HepG2 (cell line): ENCODE measurements around the gene GOT2. TPM values are rescaled to one million over a fixed set of nuclear protein-coding genes. Genes with fewer than 3 reads are reported as not detected.

Source experiments
- ATAC-seq: fragments of 200-7000 bp; cut with Tn5 transposase; 3 replicates; pipeline ENCODE4 v1.9.1; 2020; ENCODE audit warnings: mild to moderate bottlenecking, moderate library complexity
- BruUV-seq: library from RNA; stranded (reverse); fragments of 400-500 nt; replicated peaks from 2 replicates; lab custom pipeline; 2021; lab: Mats Ljungman, UMichigan
- CTCF ChIA-PET: fragments of 300-600 bp; formaldehyde crosslinking; extraction: SDS; loops from one replicate; lab custom pipeline; 2021; ENCODE audit warnings: low total read pairs, inconsistent platforms, low intra/inter-chr PET ratio; lab: Yijun Ruan, JAX
- POLR2A ChIA-PET: fragments of 350-600 bp; sonication (Branson Sonifier 250); formaldehyde crosslinking; loops from one replicate; lab custom pipeline; 2020; ENCODE audit warnings: antibody characterized with exemption, inconsistent platforms; lab: Yijun Ruan, JAX
- DNase-seq: peaks from one replicate; pipeline ENCODE4 v3.0.0-alpha.2; 2015; ENCODE audit warnings: low spot score
- FAIRE-seq: peaks from 3 replicates; lab custom pipeline; 2011; peaks lifted over from hg19 to GRCh38; lab: Jason Lieb, UNC
- H2AFZ ChIP-seq: one replicate; pipeline ENCODE4 v1.6.1; 2011; ENCODE audit warnings: low read length, inconsistent platforms
- H3K27ac ChIP-seq: fragments of 300-600 bp; 3 replicates; pipeline ENCODE4 v1.8.0; 2011; ENCODE audit warnings: mixed run types, mild to moderate bottlenecking, mixed read lengths, low read length, inconsistent platforms; ENCODE audit not compliant: insufficient read depth; ENCODE audit errors: extremely low read length
- H3K27me3 ChIP-seq, 2 experiments: fragments of 200-600 bp in 1 of 2; 2 replicates in 1 of 2; 3 replicates in 1 of 2; pipeline versions ENCODE4 v1.6.0 to v1.8.0; 2011; ENCODE audit warnings: low read length in 2 of 2, mild to moderate bottlenecking in 2 of 2, moderate library complexity in 2 of 2, inconsistent platforms in 1 of 2; ENCODE audit not compliant: insufficient read depth in 2 of 2, control insufficient read depth in 1 of 2
- H3K36me3 ChIP-seq, 2 experiments: fragments of 200-600 bp in 1 of 2; replicated peaks in 1 of 2; 2 replicates in 1 of 2; 3 replicates in 1 of 2; pipeline versions ENCODE4 v1.5.1 to v1.8.0; 2011; ENCODE audit warnings: low read length in 2 of 2, inconsistent platforms in 1 of 2; ENCODE audit not compliant: insufficient read depth in 2 of 2, control insufficient read depth in 1 of 2
- H3K4me1 ChIP-seq: 2 replicates; pipeline ENCODE4 v1.5.1; 2012; ENCODE audit warnings: low read length, inconsistent platforms; ENCODE audit not compliant: insufficient read depth
- H3K4me2 ChIP-seq: 2 replicates; pipeline ENCODE4 v1.6.0; 2011; ENCODE audit warnings: low read depth, low read length, inconsistent platforms
- H3K4me3 ChIP-seq, 3 experiments: fragments of 200-600 bp in 1 of 3; sonication (generic), shearing (Covaris generic) in 1 of 3; replicated peaks in 1 of 3; 2 replicates each; pipeline ENCODE4 v1.5.1; 2011 to 2016; ENCODE audit warnings: low read length in 3 of 3, inconsistent platforms in 2 of 3, low read depth in 2 of 3, mild to moderate bottlenecking in 2 of 3, control low read depth in 1 of 3, mixed read lengths in 1 of 3; ENCODE audit not compliant: insufficient read depth in 1 of 3
- H3K79me2 ChIP-seq: one replicate; pipeline ENCODE4 v1.6.1; 2011; ENCODE audit warnings: low read length, inconsistent platforms; ENCODE audit not compliant: insufficient read depth
- H3K9ac ChIP-seq: 2 replicates; pipeline ENCODE4 v1.6.0; 2011; ENCODE audit warnings: mild to moderate bottlenecking, low read depth, low read length, inconsistent platforms; ENCODE audit not compliant: insufficient read depth
- H3K9me3 ChIP-seq: 2 replicates; pipeline ENCODE4 v1.5.1; 2012; ENCODE audit warnings: mild to moderate bottlenecking, low read length
- H4K20me1 ChIP-seq: 2 replicates; pipeline ENCODE4 v1.6.0; 2011; ENCODE audit warnings: inconsistent platforms, mild to moderate bottlenecking, low read length, moderate library complexity; ENCODE audit not compliant: insufficient read depth
- KAT7 ChIP-seq: IDR thresholded peaks from 2 replicates; pipeline ENCODE4 v1.6.1; 2018; ENCODE audit warnings: borderline replicate concordance, missing compliant biosample characterization
- KLF11 ChIP-seq: IDR thresholded peaks from 2 replicates; pipeline ENCODE4 v1.6.1; 2016; ENCODE audit warnings: missing compliant biosample characterization
- MED1 ChIP-seq: sonication (generic); formaldehyde crosslinking; IDR thresholded peaks from 2 replicates; pipeline ENCODE4 v1.4.0; 2020; ENCODE audit warnings: missing genetic modification reagents
- NR3C1 ChIP-seq: sonication (generic); formaldehyde crosslinking; IDR thresholded peaks from 2 replicates; pipeline ENCODE4 v1.4.0; 2020; ENCODE audit warnings: missing genetic modification reagents
- SMAD1 ChIP-seq: sonication (generic); formaldehyde crosslinking; IDR thresholded peaks from 2 replicates; pipeline ENCODE4 v1.4.0; 2020; ENCODE audit warnings: missing genetic modification reagents, low read depth, mild to moderate bottlenecking, borderline replicate concordance
- SMYD3 ChIP-seq: sonication (generic); formaldehyde crosslinking; IDR thresholded peaks from 2 replicates; pipeline ENCODE4 v1.8.1; 2023; ENCODE audit warnings: mild to moderate bottlenecking, missing genetic modification reagents
- SP4 ChIP-seq: sonication (generic); formaldehyde crosslinking; IDR thresholded peaks from 2 replicates; pipeline ENCODE4 v1.8.1; 2023; ENCODE audit warnings: mild to moderate bottlenecking, missing genetic modification reagents
- TBX3 ChIP-seq: fragments of 450-650 bp; IDR thresholded peaks from 2 replicates; pipeline ENCODE4 v1.6.1; 2017; ENCODE audit warnings: antibody characterized with exemption, mild to moderate bottlenecking, inconsistent platforms, borderline replicate concordance
- THAP9 ChIP-seq: sonication (generic); formaldehyde crosslinking; IDR thresholded peaks from 2 replicates; pipeline ENCODE4; 2020; ENCODE audit warnings: missing genetic modification reagents, mild to moderate bottlenecking, borderline replicate concordance
- TRIM22 ChIP-seq: fragments of 450-650 bp; IDR thresholded peaks from 2 replicates; pipeline ENCODE4 v1.6.1; 2017
- ZNF12 ChIP-seq: sonication (generic); formaldehyde crosslinking; IDR thresholded peaks from 2 replicates; pipeline ENCODE4 v1.5.0; 2020; ENCODE audit warnings: missing genetic modification reagents
- ZNF136 ChIP-seq: sonication (generic); formaldehyde crosslinking; IDR thresholded peaks from 2 replicates; pipeline ENCODE4 v1.8.1; 2022; ENCODE audit warnings: low read depth, mild to moderate bottlenecking, moderate library complexity, missing genetic modification reagents
- ZNF775 ChIP-seq: sonication (generic); formaldehyde crosslinking; IDR thresholded peaks from 2 replicates; pipeline ENCODE4 v1.4.0; 2020; ENCODE audit warnings: missing genetic modification reagents, mild to moderate bottlenecking, moderate library complexity, borderline replicate concordance
- ZNF776 ChIP-seq: sonication (generic); formaldehyde crosslinking; IDR thresholded peaks from 2 replicates; pipeline ENCODE4 v1.4.0; 2020; ENCODE audit warnings: mild to moderate bottlenecking, missing genetic modification reagents
- ZNF878 ChIP-seq: sonication (generic); formaldehyde crosslinking; IDR thresholded peaks from 2 replicates; pipeline ENCODE4 v1.8.1; 2023; ENCODE audit warnings: mild to moderate bottlenecking, missing genetic modification reagents, moderate library complexity
- ZSCAN25 ChIP-seq: sonication (generic); formaldehyde crosslinking; IDR thresholded peaks from 2 replicates; pipeline ENCODE4 v1.8.0; 2022; ENCODE audit warnings: mild to moderate bottlenecking, missing genetic modification reagents
- WGBS: methylation state at CpG from one replicate; pipeline ENCODE4 v1.1.6; 2017; ENCODE audit warnings: low lambda C conversion rate; 5-methylcytosine and 5-hydroxymethylcytosine counted together
- in situ Hi-C: cut with HindIII; loops from 2 replicates; pipeline ENCODE4 v1.10.0; 2017; ENCODE audit warnings: low pct_unique_long_range_greater_than_20kb; ENCODE audit not compliant: extremely low pct_ligation_motif_present
- intact Hi-C: fragments of 100-400 bp; cut with micrococcal nuclease; formaldehyde crosslinking; loops from one replicate; pipeline ENCODE4 v1.10.0; 2022; ENCODE audit not compliant: unreplicated experiment
- polyA plus RNA-seq, 8 experiments: library from polyadenylated mRNA; depleted of rRNA in 3 of 8; stranded (reverse) in 7 of 8; unstranded in 1 of 8; fragments of >200 nt; fragmentation: Illumina TruSeq in 4 of 8; extraction: Trizol in 4 of 8; gene quantifications; 2 replicates each; pipeline versions ENCODE4 v1.2.1 to v1.2.3, GENCODE V29; 2011 to 2016; ENCODE audit warnings: low read depth in 4 of 8, missing spikeins in 1 of 8, mixed read lengths in 1 of 8; ENCODE audit not compliant: insufficient read depth in 1 of 8
- total RNA-seq, 5 experiments: library from RNA; depleted of rRNA; stranded (reverse); fragments of >200 nt; fragmentation: Illumina TruSeq; extraction: Trizol; gene quantifications; 2 replicates each; pipeline ENCODE4 v1.2.3, GENCODE V29; 2016; ENCODE audit warnings: low read depth in 1 of 5

The GOT2 gene
- total and polyA plus RNA-seq, 2 of the 13 experiments (the other 11 are each of a cell fraction or from before 2014, with no cell fraction given) = 32.6 to 121 TPM

- DNase-seq = no peak
- no peak for TF ChIP-seq NR3C1 (CRISPR knock-in tag)
- TF ChIP-seq ZSCAN25 (CRISPR knock-in tag) = no peak
- no peak for TF ChIP-seq KAT7 (CRISPR knock-in tag)
- no peak for TF ChIP-seq TBX3
- no peak for TF ChIP-seq ZNF775 (CRISPR knock-in tag)
- no peak for TF ChIP-seq TRIM22
- TF ChIP-seq SMYD3 (CRISPR knock-in tag) = no peak
- no peaks in the 10 kb centered on the region for H3K79me2 ChIP-seq
- H3K36me3 ChIP-seq = no peaks in the 10 kb centered on the region
- no peaks in the 10 kb centered on the region for H4K20me1 ChIP-seq
- no peak overlapping the region for H3K4me3 ChIP-seq
- no peak for ATAC-seq
- no peak for FAIRE-seq
- CTCF ChIA-PET = no interaction called here
- H3K4me2 ChIP-seq = no peak overlapping the region
- H3K9me3 ChIP-seq = no peaks in the 10 kb centered on the region
- H2AFZ ChIP-seq = no peak overlapping the region
- intact Hi-C loops (no loop called here), in situ Hi-C loops (no loop called here)
- WGBS = 60% methylated on average over 4 of the region's 4 CpGs
- H3K9ac ChIP-seq = no peak overlapping the region
- H3K4me1 ChIP-seq = peaks cover 4% of the 10 kb centered on the region
- POLR2A ChIA-PET = interaction anchor here (1.2 kb wide), 1 partner anchor 16 kb away, joined by 10 read pairs; no protein-coding TSS in a partner anchor
- no TSS peak for BruUV-seq
- no peaks in the 10 kb centered on the region for H3K27me3 ChIP-seq
- no peak overlapping the region for H3K27ac ChIP-seq
Measured at GRCh38 chr16:58699151-58699550, 35.0 kb downstream of the GOT2 start.

GRCh38 chr16:58695368-58695767 is 38.7 kb downstream of the GOT2 start:
- H4K20me1 ChIP-seq = no peaks in the 10 kb centered on the region
- no peak overlapping the region for H2AFZ ChIP-seq
- no peaks in the 10 kb centered on the region for H3K9me3 ChIP-seq
- no peak overlapping the region for H3K9ac ChIP-seq
- no peak for ATAC-seq
- no peaks in the 10 kb centered on the region for H3K79me2 ChIP-seq
- H3K4me3 ChIP-seq = no peak overlapping the region
- no TSS peak for BruUV-seq
- FAIRE-seq = no peak
- no peak for DNase-seq
- TF ChIP-seq ZNF136 (CRISPR knock-in tag) (no peak), ZNF878 (CRISPR knock-in tag) (no peak), SP4 (no peak), ZNF776 (CRISPR knock-in tag) (no peak), ZNF12 (CRISPR knock-in tag) (no peak), SMAD1 (CRISPR knock-in tag) (no peak), MED1 (CRISPR knock-in tag) (no peak), THAP9 (no peak), KLF11 (no peak)
- CTCF ChIA-PET = no interaction called here
- H3K36me3 ChIP-seq = no peaks in the 10 kb centered on the region
- 0% methylated on average over 1 of the region's 1 CpG for WGBS
- intact Hi-C loops = no loop called here
- POLR2A ChIA-PET = no interaction called here
- in situ Hi-C loops = no loop called here
- H3K27me3 ChIP-seq = no peaks in the 10 kb centered on the region; a peak in 1 of 5 replicates
- no peak overlapping the region for H3K4me2 ChIP-seq
- no peak overlapping the region for H3K27ac ChIP-seq
- H3K4me1 ChIP-seq = no peaks in the 10 kb centered on the region
